Measurements from ENCODE around the gene ZNG1F. TPM values are rescaled to one million over a fixed set of nuclear protein-coding genes. Genes with fewer than 3 reads are reported as not detected.
"Not testable (repeated sequence)": the region's sequence is repeated elsewhere in the genome, so short reads cannot be mapped to it uniquely, and the experiment has no call there.

ZNG1F gene
- total and polyA plus RNA-seq, 9 of the 15 experiments (the other 6 are each of a cell fraction or from before 2014, with no cell fraction given) = 6.9 to 104 (median 32.2) TPM

- H3K36me3 ChIP-seq (ENCODE audit: control insufficient read depth, insufficient read depth, low read length); H3K9ac ChIP-seq (ENCODE audit: insufficient read depth in 1 of 2, low read depth in 2 of 2, low read length in 2 of 2); H3K27me3 ChIP-seq (ENCODE audit: control insufficient read depth in 2 of 2, insufficient read depth in 2 of 2, low read length in 2 of 2); H3K9me1 ChIP-seq (ENCODE audit: control insufficient read depth, insufficient read depth, low read length); POLR2A ChIA-PET; in situ Hi-C loops (cut with MboI); BruUV-seq (replicated peaks); CTCF ChIA-PET (ENCODE audit: low intra/inter-chr PET ratio); H2AFZ ChIP-seq (ENCODE audit: low read depth, low read length); DNase-seq (ENCODE audit: extremely low read depth in 1 of 4, low spot score in 3 of 4); H4K20me1 ChIP-seq (replicated peaks; ENCODE audit: control insufficient read depth, insufficient read depth, low read length); FAIRE-seq; H3K79me2 ChIP-seq (ENCODE audit: control insufficient read depth, insufficient read depth, low read length); H3K4me1 ChIP-seq (replicated peaks in 1 of 2; ENCODE audit: control insufficient read depth in 2 of 2, insufficient read depth in 2 of 2, low read length in 2 of 2); H3K27ac ChIP-seq (ENCODE audit: extremely low read depth, low read depth, low read length); H3K4me3 ChIP-seq; H3K4me2 ChIP-seq (ENCODE audit: insufficient read depth, low read length); intact Hi-C loops (cut with micrococcal nuclease); ATAC-seq; H3K9me3 ChIP-seq (replicated peaks; ENCODE audit: control insufficient read depth, insufficient read depth, low read depth, low read length): not testable (repeated sequence)
- no CpG with 5 or more reads among the region's 21 CpGs for WGBS (ENCODE audit: insufficient coverage, low coverage, missing lambda C conversion rate)
These were observed 63.9 kb downstream of the ZNG1F start for GRCh38 chr9:41125109-41125658.

DNA sequence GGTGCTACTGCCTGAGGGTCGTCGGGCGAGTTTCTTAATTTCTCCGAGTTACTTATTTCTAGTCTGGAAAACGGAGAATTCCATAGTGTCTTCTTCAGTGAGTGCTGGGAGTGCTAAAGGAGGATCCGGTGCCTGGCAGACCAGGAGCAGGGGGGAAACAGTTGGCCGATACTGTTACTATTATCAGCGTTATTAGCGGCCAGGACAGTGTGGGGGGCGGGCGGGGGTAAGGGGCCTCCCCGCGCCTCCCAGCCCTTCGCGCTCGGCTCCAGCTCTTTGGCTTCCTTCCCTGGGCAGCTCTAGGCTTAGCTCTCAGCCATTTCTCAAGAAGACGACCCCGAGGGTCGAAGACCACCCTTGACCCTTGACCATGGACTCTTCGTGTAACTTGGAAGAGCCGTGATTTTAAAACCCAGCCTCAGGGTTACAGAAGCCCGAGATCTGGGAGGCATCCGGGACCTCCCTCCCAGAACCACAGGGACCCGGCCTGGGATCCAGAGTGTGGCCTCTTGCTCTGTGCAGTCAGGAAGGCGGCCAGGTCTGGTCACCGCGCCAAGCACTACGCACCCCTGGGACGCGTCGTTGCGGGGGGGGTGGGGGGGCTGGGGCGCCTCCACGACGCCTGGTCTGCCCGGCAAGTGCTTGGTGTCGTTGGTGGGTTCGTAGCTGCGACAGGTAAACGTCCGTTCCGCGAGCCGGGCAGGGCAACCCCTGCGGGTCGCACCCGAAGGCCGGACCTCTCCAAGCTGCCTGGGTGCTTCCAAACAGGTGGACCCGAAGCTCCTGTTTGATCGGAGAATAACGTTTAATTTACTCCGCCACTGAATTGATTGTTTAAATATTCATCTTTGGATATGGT is 64.6 kb downstream of the ZNG1F start:
- H3K9ac ChIP-seq (ENCODE audit: insufficient read depth in 1 of 2, low read depth in 2 of 2, low read length in 2 of 2); H3K9me1 ChIP-seq (ENCODE audit: control insufficient read depth, insufficient read depth, low read length); H3K4me1 ChIP-seq (replicated peaks in 1 of 2; ENCODE audit: control insufficient read depth in 2 of 2, insufficient read depth in 2 of 2, low read length in 2 of 2); H3K79me2 ChIP-seq (ENCODE audit: control insufficient read depth, insufficient read depth, low read length); DNase-seq (ENCODE audit: extremely low read depth in 1 of 4, low spot score in 3 of 4); H4K20me1 ChIP-seq (replicated peaks; ENCODE audit: control insufficient read depth, insufficient read depth, low read length); H3K27me3 ChIP-seq (ENCODE audit: control insufficient read depth in 2 of 2, insufficient read depth in 2 of 2, low read length in 2 of 2); H3K27ac ChIP-seq (ENCODE audit: extremely low read depth, low read depth, low read length); H3K4me2 ChIP-seq (ENCODE audit: insufficient read depth, low read length); FAIRE-seq; intact Hi-C loops (cut with micrococcal nuclease); H3K4me3 ChIP-seq; CTCF ChIA-PET (ENCODE audit: low intra/inter-chr PET ratio); H3K9me3 ChIP-seq (replicated peaks; ENCODE audit: control insufficient read depth, insufficient read depth, low read depth, low read length); BruUV-seq (replicated peaks); ATAC-seq; H2AFZ ChIP-seq (ENCODE audit: low read depth, low read length); in situ Hi-C loops (cut with MboI); POLR2A ChIA-PET; H3K36me3 ChIP-seq (ENCODE audit: control insufficient read depth, insufficient read depth, low read length): not testable (repeated sequence)
- WGBS (ENCODE audit: insufficient coverage, low coverage, missing lambda C conversion rate) = 45% methylated on average over 5 of the region's 52 CpGs

DNA sequence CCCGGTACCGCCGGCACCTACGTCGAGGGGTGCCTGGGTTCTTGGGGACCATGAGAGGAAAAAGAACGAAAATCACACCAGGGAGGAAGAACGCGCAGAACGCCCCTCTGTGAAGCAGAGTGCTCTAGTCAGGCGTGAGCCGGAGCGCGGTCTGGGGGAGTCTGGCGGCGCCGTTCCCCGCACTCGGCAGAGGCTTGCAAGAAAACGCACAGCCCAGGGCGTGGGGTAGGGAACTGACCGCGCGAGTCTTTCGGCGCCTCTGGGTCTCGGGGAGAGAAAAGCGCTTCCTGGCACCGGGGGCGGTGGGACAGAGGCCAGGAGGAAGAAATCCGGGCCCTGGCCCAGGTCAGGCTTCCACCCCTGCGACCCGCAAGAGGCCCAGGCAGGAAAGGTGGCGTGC is 65.3 kb downstream of the ZNG1F start:
- H4K20me1 ChIP-seq (replicated peaks; ENCODE audit: control insufficient read depth, insufficient read depth, low read length); intact Hi-C loops (cut with micrococcal nuclease); H3K9me3 ChIP-seq (replicated peaks; ENCODE audit: control insufficient read depth, insufficient read depth, low read depth, low read length); H2AFZ ChIP-seq (ENCODE audit: low read depth, low read length); ATAC-seq; DNase-seq (ENCODE audit: extremely low read depth in 1 of 4, low spot score in 3 of 4); H3K4me1 ChIP-seq (replicated peaks in 1 of 2; ENCODE audit: control insufficient read depth in 2 of 2, insufficient read depth in 2 of 2, low read length in 2 of 2); H3K36me3 ChIP-seq (ENCODE audit: control insufficient read depth, insufficient read depth, low read length); BruUV-seq (replicated peaks); H3K79me2 ChIP-seq (ENCODE audit: control insufficient read depth, insufficient read depth, low read length); H3K27me3 ChIP-seq (ENCODE audit: control insufficient read depth in 2 of 2, insufficient read depth in 2 of 2, low read length in 2 of 2); POLR2A ChIA-PET; CTCF ChIA-PET (ENCODE audit: low intra/inter-chr PET ratio); H3K4me2 ChIP-seq (ENCODE audit: insufficient read depth, low read length); H3K9ac ChIP-seq (ENCODE audit: insufficient read depth in 1 of 2, low read depth in 2 of 2, low read length in 2 of 2); H3K9me1 ChIP-seq (ENCODE audit: control insufficient read depth, insufficient read depth, low read length); H3K27ac ChIP-seq (ENCODE audit: extremely low read depth, low read depth, low read length); in situ Hi-C loops (cut with MboI); FAIRE-seq; H3K4me3 ChIP-seq: not testable (repeated sequence)
- WGBS (ENCODE audit: insufficient coverage, low coverage, missing lambda C conversion rate) = no CpG with 5 or more reads among the region's 33 CpGs

- H4K20me1 ChIP-seq (replicated peaks; ENCODE audit: control insufficient read depth, insufficient read depth, low read length); H2AFZ ChIP-seq (ENCODE audit: low read depth, low read length); H3K4me1 ChIP-seq (replicated peaks in 1 of 2; ENCODE audit: control insufficient read depth in 2 of 2, insufficient read depth in 2 of 2, low read length in 2 of 2); FAIRE-seq; H3K4me2 ChIP-seq (ENCODE audit: insufficient read depth, low read length); ATAC-seq; H3K36me3 ChIP-seq (ENCODE audit: control insufficient read depth, insufficient read depth, low read length); H3K9ac ChIP-seq (ENCODE audit: insufficient read depth in 1 of 2, low read depth in 2 of 2, low read length in 2 of 2); intact Hi-C loops (cut with micrococcal nuclease); DNase-seq (ENCODE audit: extremely low read depth in 1 of 4, low spot score in 3 of 4); H3K27me3 ChIP-seq (ENCODE audit: control insufficient read depth in 2 of 2, insufficient read depth in 2 of 2, low read length in 2 of 2); BruUV-seq (replicated peaks); H3K27ac ChIP-seq (ENCODE audit: extremely low read depth, low read depth, low read length); H3K9me1 ChIP-seq (ENCODE audit: control insufficient read depth, insufficient read depth, low read length); CTCF ChIA-PET (ENCODE audit: low intra/inter-chr PET ratio); H3K79me2 ChIP-seq (ENCODE audit: control insufficient read depth, insufficient read depth, low read length); in situ Hi-C loops (cut with MboI); H3K4me3 ChIP-seq; POLR2A ChIA-PET; H3K9me3 ChIP-seq (replicated peaks; ENCODE audit: control insufficient read depth, insufficient read depth, low read depth, low read length): not testable (repeated sequence)
- WGBS (ENCODE audit: insufficient coverage, low coverage, missing lambda C conversion rate) = no CpG with 5 or more reads among the region's 32 CpGs
These were observed 65.7 kb downstream of the ZNG1F start for GRCh38 chr9:41123396-41123795.

Measured in K562 (cell line).